Germinal center (tissue), 1 donor: ENCODE results near the gene VTI1A.
"Not testable (repeated sequence)": the region's sequence is repeated elsewhere in the genome, so short reads cannot be mapped to it uniquely, and the experiment has no call there.

Experiments
- DNase-seq: peaks from one replicate; pipeline ENCODE4 v3.0.0; 2012; ENCODE audit warnings: mixed read lengths, low spot score

VTI1A gene

GRCh38 chr10:112454910-112455779, 8.1 kb downstream of the VTI1A start:
- no peak for DNase-seq

GRCh38 chr10:112456533-112456932, 9.5 kb downstream of the VTI1A start:
- DNase-seq = peak; percentile 16

- no peak for DNase-seq
These were observed 13.4 kb downstream of the VTI1A start for GRCh38 chr10:112460366-112460765.

GRCh38 chr10:112461029-112461887, 14.2 kb downstream of the VTI1A start:
- no peak for DNase-seq

- not testable (repeated sequence) for DNase-seq
These were observed 17.1 kb downstream of the VTI1A start for GRCh38 chr10:112464074-112464473.

GRCh38 chr10:112465299-112465883, 18.4 kb downstream of the VTI1A start:
- no peak for DNase-seq

GRCh38 chr10:112466802-112467201, 19.8 kb downstream of the VTI1A start:
- DNase-seq = no peak

- DNase-seq = no peak
These were observed 20.6 kb downstream of the VTI1A start for GRCh38 chr10:112467541-112468075.

- peak; percentile 55 for DNase-seq
These were observed 25.0 kb downstream of the VTI1A start for GRCh38 chr10:112471878-112472487.

GRCh38 chr10:112475575-112476218, 28.7 kb downstream of the VTI1A start:
- DNase-seq = no peak

GRCh38 chr10:112481602-112482001, 34.6 kb downstream of the VTI1A start:
- no peak for DNase-seq

- no peak for DNase-seq
These were observed 37.4 kb downstream of the VTI1A start for GRCh38 chr10:112484399-112484798.

GRCh38 chr10:112487964-112488363, 40.9 kb downstream of the VTI1A start:
- DNase-seq = no peak

- DNase-seq = no peak
These were observed 43.5 kb downstream of the VTI1A start for GRCh38 chr10:112490545-112490944.

- DNase-seq = no peak
These were observed 44.1 kb downstream of the VTI1A start for GRCh38 chr10:112491144-112491543.

GRCh38 chr10:112492736-112493135, 45.7 kb downstream of the VTI1A start:
- no peak for DNase-seq

- no peak for DNase-seq
These were observed 50.4 kb downstream of the VTI1A start for GRCh38 chr10:112497347-112497950.

- no peak for DNase-seq
These were observed 51.8 kb downstream of the VTI1A start for GRCh38 chr10:112498806-112499205.

- not testable (repeated sequence) for DNase-seq
These were observed 53.0 kb downstream of the VTI1A start for GRCh38 chr10:112499985-112500384.

- no peak for DNase-seq
These were observed 55.5 kb downstream of the VTI1A start for GRCh38 chr10:112502536-112502935.

- no peak for DNase-seq
These were observed 56.6 kb downstream of the VTI1A start for GRCh38 chr10:112503643-112504042.
